Measurements from ENCODE around the gene HIGD1A. TPM values are rescaled to one million over a fixed set of nuclear protein-coding genes. Genes with fewer than 3 reads are reported as not detected.
A peak's percentile ranks its signal among the peaks of the same experiment; 100 is the strongest.

Gene HIGD1A
- total RNA-seq, 1 donor = 184 TPM

GRCh38 chr3:42790714-42791229, 13.5 kb downstream of the HIGD1A start:
- no peak overlapping the region for H3K4me3 ChIP-seq (ENCODE audit: low read depth, low read length)
- DNase-seq (ENCODE audit: low read depth) = peak; percentile 8
- no peak for TF ChIP-seq CTCF (IDR thresholded peaks at IDR 0.05; ENCODE audit: insufficient read depth, low read depth, low read length)

GRCh38 chr3:42786631-42787030, 17.7 kb downstream of the HIGD1A start:
- DNase-seq (ENCODE audit: low read depth) = no peak
- TF ChIP-seq CTCF (IDR thresholded peaks at IDR 0.05; ENCODE audit: insufficient read depth, low read depth, low read length) = no peak
- no peak overlapping the region for H3K4me3 ChIP-seq (ENCODE audit: low read depth, low read length)

GRCh38 chr3:42786212-42786611, 18.1 kb downstream of the HIGD1A start:
- H3K4me3 ChIP-seq (ENCODE audit: low read depth, low read length) = no peak overlapping the region
- TF ChIP-seq CTCF (IDR thresholded peaks at IDR 0.05; ENCODE audit: insufficient read depth, low read depth, low read length) = no peak
- DNase-seq (ENCODE audit: low read depth) = no peak

- peak; percentile 83 for DNase-seq (ENCODE audit: low read depth)
- no peak overlapping the region for H3K4me3 ChIP-seq (ENCODE audit: low read depth, low read length)
- TF ChIP-seq CTCF (IDR thresholded peaks at IDR 0.05; ENCODE audit: insufficient read depth, low read depth, low read length) = peak; percentile 73
Measured at GRCh38 chr3:42780892-42781700, 23.2 kb downstream of the HIGD1A start.

GRCh38 chr3:42780398-42780797, 23.9 kb downstream of the HIGD1A start:
- no peak for DNase-seq (ENCODE audit: low read depth)
- no peak overlapping the region for H3K4me3 ChIP-seq (ENCODE audit: low read depth, low read length)
- TF ChIP-seq CTCF (IDR thresholded peaks at IDR 0.05; ENCODE audit: insufficient read depth, low read depth, low read length) = no peak

- DNase-seq (ENCODE audit: low read depth) = peak; percentile 69
- H3K4me3 ChIP-seq (ENCODE audit: low read depth, low read length) = no peak overlapping the region
- no peak for TF ChIP-seq CTCF (IDR thresholded peaks at IDR 0.05; ENCODE audit: insufficient read depth, low read depth, low read length)
Measured at GRCh38 chr3:42778644-42779043, 25.6 kb downstream of the HIGD1A start.

Measured in fibroblast of villous mesenchyme (primary cell).